ENCODE results near the gene WWOX.

WWOX gene

GRCh38 chr16:78686601-78687000, 587.1 kb downstream of the WWOX start:
- H3K9ac ChIP-seq (ENCODE audit: low read depth, low read length) = no peak overlapping the region
- TF ChIP-seq CTCF (IDR thresholded peaks at IDR 0.05; ENCODE audit: borderline replicate concordance, extremely low read depth, low read length, poor library complexity, severe bottlenecking) (no peak), EZH2 (IDR thresholded peaks at IDR 0.05; ENCODE audit: borderline replicate concordance, low read depth, low read length, severe bottlenecking) (no peak)
- no peaks in the 10 kb centered on the region for H3K4me1 ChIP-seq (ENCODE audit: insufficient read depth, low read length)
- no peak overlapping the region for H2AFZ ChIP-seq (ENCODE audit: low read depth, low read length)
- no peak for ATAC-seq (ENCODE audit: insufficient read depth, low read depth)
- H3K27me3 ChIP-seq (ENCODE audit: insufficient read depth, low read length, poor library complexity) = no peaks in the 10 kb centered on the region
- no peak overlapping the region for H3K4me3 ChIP-seq (ENCODE audit: low read depth in 1 of 2, low read length in 2 of 2)
- H3K36me3 ChIP-seq (ENCODE audit: insufficient read depth, low read length) = no peaks in the 10 kb centered on the region
- H3K27ac ChIP-seq (ENCODE audit: low read length) = no peak overlapping the region
- no peaks in the 10 kb centered on the region for H3K79me2 ChIP-seq (ENCODE audit: insufficient read depth, low read length)
- no peaks in the 10 kb centered on the region for H3K9me3 ChIP-seq (ENCODE audit: insufficient read depth, low read length, severe bottlenecking)
- no peak for DNase-seq
- H4K20me1 ChIP-seq (ENCODE audit: insufficient read depth, low read length) = 0 out of 2 replicates have a peak, but pooled peaks cover 6% of the 10 kb centered on the region
- H3K4me2 ChIP-seq (ENCODE audit: insufficient read depth, low read length) = no peak overlapping the region

GRCh38 chr16:78689028-78689427, 589.6 kb downstream of the WWOX start:
- Histone ChIP-seq H2AFZ (ENCODE audit: low read depth, low read length) (no peak overlapping the region), H3K9me3 (ENCODE audit: insufficient read depth, low read length, severe bottlenecking) (no peaks in the 10 kb centered on the region), H3K4me3 (ENCODE audit: low read depth in 1 of 2, low read length in 2 of 2) (no peak overlapping the region), H3K9ac (ENCODE audit: low read depth, low read length) (no peak overlapping the region), H3K4me2 (ENCODE audit: insufficient read depth, low read length) (no peak overlapping the region), H3K27ac (ENCODE audit: low read length) (no peak overlapping the region), H3K79me2 (ENCODE audit: insufficient read depth, low read length) (no peaks in the 10 kb centered on the region), H4K20me1 (ENCODE audit: insufficient read depth, low read length) (0 out of 2 replicates have a peak, but pooled peaks cover 6% of the 10 kb centered on the region), H3K27me3 (ENCODE audit: insufficient read depth, low read length, poor library complexity) (no peaks in the 10 kb centered on the region), H3K4me1 (ENCODE audit: insufficient read depth, low read length) (no peaks in the 10 kb centered on the region), H3K36me3 (ENCODE audit: insufficient read depth, low read length) (no peaks in the 10 kb centered on the region)
- no peak for DNase-seq
- no peak for TF ChIP-seq EZH2 (IDR thresholded peaks at IDR 0.05; ENCODE audit: borderline replicate concordance, low read depth, low read length, severe bottlenecking)
- no peak for TF ChIP-seq CTCF (IDR thresholded peaks at IDR 0.05; ENCODE audit: borderline replicate concordance, extremely low read depth, low read length, poor library complexity, severe bottlenecking)
- no peak for ATAC-seq (ENCODE audit: insufficient read depth, low read depth)

- no peak for ATAC-seq (ENCODE audit: insufficient read depth, low read depth)
These were observed 590.1 kb downstream of the WWOX start for GRCh38 chr16:78689536-78689935.

More at GRCh38 chr16:78689536-78689935, 590.1 kb downstream of the WWOX start:
- TF ChIP-seq CTCF (IDR thresholded peaks at IDR 0.05; ENCODE audit: borderline replicate concordance, extremely low read depth, low read length, poor library complexity, severe bottlenecking) (no peak), EZH2 (IDR thresholded peaks at IDR 0.05; ENCODE audit: borderline replicate concordance, low read depth, low read length, severe bottlenecking) (no peak)
- no peak overlapping the region for H3K4me3 ChIP-seq (ENCODE audit: low read depth in 1 of 2, low read length in 2 of 2)
- no peaks in the 10 kb centered on the region for H3K9me3 ChIP-seq (ENCODE audit: insufficient read depth, low read length, severe bottlenecking)
- H3K4me2 ChIP-seq (ENCODE audit: insufficient read depth, low read length) = no peak overlapping the region
- no peaks in the 10 kb centered on the region for H3K4me1 ChIP-seq (ENCODE audit: insufficient read depth, low read length)
- no peaks in the 10 kb centered on the region for H3K27me3 ChIP-seq (ENCODE audit: insufficient read depth, low read length, poor library complexity)
- H3K9ac ChIP-seq (ENCODE audit: low read depth, low read length) = no peak overlapping the region
- H2AFZ ChIP-seq (ENCODE audit: low read depth, low read length) = no peak overlapping the region
- no peaks in the 10 kb centered on the region for H3K36me3 ChIP-seq (ENCODE audit: insufficient read depth, low read length)
- H3K79me2 ChIP-seq (ENCODE audit: insufficient read depth, low read length) = no peaks in the 10 kb centered on the region
- H4K20me1 ChIP-seq (ENCODE audit: insufficient read depth, low read length) = 0 out of 2 replicates have a peak, but pooled peaks cover 1% of the 10 kb centered on the region
- no peak overlapping the region for H3K27ac ChIP-seq (ENCODE audit: low read length)
- no peak for DNase-seq
